H9 (cell line): ENCODE results near the gene TSC1. TPM values are rescaled to one million over a fixed set of nuclear protein-coding genes. Genes with fewer than 3 reads are reported as not detected.

Experiments
- DNase-seq: peaks from one replicate; pipeline ENCODE4 v3.0.0-alpha.2; 2017
- H2AFZ ChIP-seq: one replicate; pipeline ENCODE4 v1.6.1; 2013; ENCODE audit warnings: mild to moderate bottlenecking, low read length, control low read depth, moderate library complexity
- H2AK5ac ChIP-seq: 2 replicates; pipeline ENCODE4 v1.6.1; 2013; ENCODE audit warnings: low read length, control low read depth, mixed read lengths; ENCODE audit not compliant: insufficient read length
- H2BK120ac ChIP-seq: one replicate; pipeline ENCODE4 v1.6.1; 2013; ENCODE audit warnings: low read depth, mild to moderate bottlenecking, low read length, control low read depth, inconsistent platforms; ENCODE audit not compliant: poor library complexity, severe bottlenecking
- H2BK12ac ChIP-seq: 2 replicates; pipeline ENCODE4 v1.6.1; 2013; ENCODE audit warnings: low read length, control low read depth, mixed read lengths, low read depth; ENCODE audit not compliant: insufficient read length
- H2BK15ac ChIP-seq: 2 replicates; pipeline ENCODE4 v1.6.1; 2013; ENCODE audit warnings: low read depth, low read length, control low read depth
- H2BK20ac ChIP-seq: one replicate; pipeline ENCODE4 v1.6.1; 2013; ENCODE audit warnings: low read depth, mild to moderate bottlenecking, low read length, control low read depth, inconsistent platforms; ENCODE audit not compliant: poor library complexity, severe bottlenecking
- H2BK5ac ChIP-seq: 2 replicates; pipeline ENCODE4 v1.6.1; 2013; ENCODE audit warnings: low read length, control low read depth, mixed read lengths; ENCODE audit not compliant: insufficient read length
- H3K14ac ChIP-seq: 2 replicates; pipeline ENCODE4 v1.6.1; 2013; ENCODE audit warnings: low read length, control low read depth; ENCODE audit not compliant: insufficient read depth
- H3K18ac ChIP-seq: 2 replicates; pipeline ENCODE4 v1.6.1; 2013; ENCODE audit warnings: low read depth, mild to moderate bottlenecking, mixed read lengths, low read length, control low read depth; ENCODE audit not compliant: insufficient read length
- H3K23ac ChIP-seq: 2 replicates; pipeline ENCODE4 v1.6.1; 2013; ENCODE audit warnings: low read length, control low read depth, mixed read lengths, low read depth; ENCODE audit not compliant: insufficient read length
- H3K23me2 ChIP-seq: 2 replicates; pipeline ENCODE4 v1.6.1; 2013; ENCODE audit warnings: low read depth, mild to moderate bottlenecking, mixed read lengths, low read length, control low read depth; ENCODE audit not compliant: insufficient read length, poor library complexity, severe bottlenecking
- H3K27ac ChIP-seq: 2 replicates; pipeline ENCODE4 v1.5.1; 2013; ENCODE audit warnings: low read length, control low read depth, mixed read lengths, low read depth; ENCODE audit not compliant: insufficient read length
- H3K27me3 ChIP-seq: 2 replicates; pipeline ENCODE4 v1.6.1; 2013; ENCODE audit warnings: low read length, control low read depth, inconsistent platforms; ENCODE audit not compliant: insufficient read depth
- H3K4ac ChIP-seq: 2 replicates; pipeline ENCODE4 v1.6.1; 2013; ENCODE audit warnings: low read depth, mild to moderate bottlenecking, control low read depth, inconsistent platforms, low read length, moderate library complexity
- H3K4me1 ChIP-seq: 2 replicates; pipeline ENCODE4 v1.6.1; 2013; ENCODE audit warnings: low read length, control low read depth, inconsistent platforms; ENCODE audit not compliant: insufficient read depth
- H3K4me2 ChIP-seq: 2 replicates; pipeline ENCODE4 v1.6.1; 2013; ENCODE audit warnings: low read length, control low read depth, mixed read lengths; ENCODE audit not compliant: insufficient read length, insufficient read depth
- H3K56ac ChIP-seq: 2 replicates; pipeline ENCODE4 v1.6.1; 2013; ENCODE audit warnings: low read depth, mild to moderate bottlenecking, mixed read lengths, low read length, control low read depth; ENCODE audit not compliant: insufficient read length
- H3K79me1 ChIP-seq: 2 replicates; pipeline ENCODE4 v1.6.1; 2013; ENCODE audit warnings: low read depth, mild to moderate bottlenecking, moderate library complexity, low read length, control low read depth, inconsistent platforms; ENCODE audit not compliant: insufficient read depth, poor library complexity, severe bottlenecking
- H3K79me2 ChIP-seq: 2 replicates; pipeline ENCODE4 v1.6.1; 2013; ENCODE audit warnings: low read length, control low read depth, inconsistent platforms; ENCODE audit not compliant: insufficient read depth
- H3K9ac ChIP-seq: 2 replicates; pipeline ENCODE4 v1.6.1; 2013; ENCODE audit warnings: low read length, control low read depth, mixed read lengths; ENCODE audit not compliant: insufficient read length; ENCODE audit errors: extremely low read depth
- H3K9me3 ChIP-seq: one replicate; pipeline ENCODE4 v1.6.1; 2013; ENCODE audit warnings: low read depth, low read length, inconsistent platforms; ENCODE audit not compliant: control insufficient read depth
- H3T11ph ChIP-seq: one replicate; pipeline ENCODE4 v1.6.1; 2013; ENCODE audit warnings: mild to moderate bottlenecking, low read length, control low read depth, inconsistent platforms
- H4K20me1 ChIP-seq: one replicate; pipeline ENCODE4 v1.6.1; 2013; ENCODE audit not compliant: control insufficient read depth, insufficient read length, insufficient read depth
- H4K5ac ChIP-seq: 2 replicates; pipeline ENCODE4 v1.6.1; 2013; ENCODE audit warnings: low read depth, mild to moderate bottlenecking, mixed read lengths, low read length, control low read depth; ENCODE audit not compliant: insufficient read length
- H4K8ac ChIP-seq: replicated peaks from 2 replicates; pipeline ENCODE4 v1.6.1; 2013; ENCODE audit warnings: low read length, control low read depth, mixed read lengths, low read depth; ENCODE audit not compliant: insufficient read length
- H4K91ac ChIP-seq: 2 replicates; pipeline ENCODE4 v1.6.1; 2013; ENCODE audit warnings: low read depth, mild to moderate bottlenecking, moderate library complexity, mixed read lengths, low read length, control low read depth; ENCODE audit not compliant: insufficient read length
- H3K27ac Mint-ChIP-seq, 3 experiments: 2 replicates in 2 of 3; 3 replicates in 1 of 3; pipeline ENCODE4 v1.8.0; 2020 to 2021; ENCODE audit warnings: mixed read lengths in 3 of 3, mild to moderate bottlenecking in 1 of 3, moderate library complexity in 1 of 3
- H3K27me3 Mint-ChIP-seq: 2 replicates; pipeline ENCODE4 v1.8.0; 2021; ENCODE audit warnings: low read depth, mild to moderate bottlenecking, moderate library complexity, mixed read lengths
- H3K36me3 Mint-ChIP-seq, 3 experiments: 2 replicates in 2 of 3; 3 replicates in 1 of 3; pipeline ENCODE4 v1.8.0; 2020 to 2021; ENCODE audit warnings: low read depth in 3 of 3, mixed read lengths in 3 of 3; ENCODE audit not compliant: insufficient read depth in 1 of 3
- H3K4me1 Mint-ChIP-seq, 2 experiments: 2 replicates each; pipeline ENCODE4 v1.8.0; 2020; ENCODE audit warnings: mixed read lengths in 2 of 2
- H3K4me3 Mint-ChIP-seq, 2 experiments: 2 replicates in 1 of 2; 3 replicates in 1 of 2; pipeline ENCODE4 v1.8.0; 2020 to 2021; ENCODE audit warnings: mild to moderate bottlenecking in 2 of 2, mixed read lengths in 2 of 2, moderate library complexity in 1 of 2
- H3K9me3 Mint-ChIP-seq, 2 experiments: 2 replicates in 1 of 2; 3 replicates in 1 of 2; pipeline ENCODE4 v1.8.0; 2020; ENCODE audit warnings: mild to moderate bottlenecking in 2 of 2, mixed read lengths in 2 of 2, moderate library complexity in 1 of 2
- CTCF ChIP-seq: fragments of 200-600 bp; sonication (generic); conservative IDR thresholded peaks from 3 replicates; pipeline ENCODE4 v1.8.0; 2021; ENCODE audit warnings: antibody characterized with exemption, mild to moderate bottlenecking
- WGBS: extraction: QIAGEN DNeasy Blood & Tissue Kit; methylation state at CpG from one replicate; pipeline ENCODE4 v1.1.7; 2013; ENCODE audit warnings: missing lambda C conversion rate, low lambda C conversion rate, mixed read lengths; ENCODE audit not compliant: insufficient read length; ENCODE audit errors: extremely low coverage; 5-methylcytosine and 5-hydroxymethylcytosine counted together
- total RNA-seq: library from RNA; stranded (reverse); gene quantifications from 2 replicates; pipeline ENCODE4 v1.2.1, GENCODE V29; 2021

TSC1 gene
- total RNA-seq, 1 experiment from 2014 or later: 32.7 TPM

DNA sequence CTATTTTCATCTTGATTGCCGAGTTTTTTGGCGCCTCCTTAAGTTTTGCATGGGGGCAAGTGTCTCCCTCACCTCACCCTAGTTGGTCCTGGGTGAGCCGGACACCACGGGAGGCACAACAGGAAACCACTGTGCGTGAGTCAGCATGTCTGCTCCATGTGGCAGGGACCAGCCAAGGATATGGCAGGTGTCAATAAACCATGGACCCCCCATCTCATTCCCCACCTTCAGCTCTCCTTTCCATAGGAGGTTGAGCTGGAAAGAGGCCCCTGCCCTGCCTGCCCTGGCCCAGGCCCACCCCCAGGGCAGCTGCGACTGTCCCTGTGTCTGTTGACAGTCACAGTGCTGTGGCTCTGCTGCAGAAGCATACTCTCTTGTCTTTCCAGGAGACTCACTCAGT is 62.6 kb downstream of the TSC1 start:
- TF ChIP-seq CTCF: no peak
- Histone ChIP-seq H3K18ac (no peak overlapping the region), H3K79me1 (no peaks in the 10 kb centered on the region)

More for the DNA sequence above, 62.6 kb downstream of the TSC1 start:
- Mint-ChIP-seq H3K27me3 (peaks cover 28% of the 10 kb centered on the region), H3K4me1 (peaks cover 0 to 8% of the 10 kb centered on the region in 2 experiments; a peak in 1 of 4 replicates), H3K36me3 (no peaks in the 10 kb centered on the region), H3K27ac (no peak overlapping the region; a peak in 1 of 7 replicates), H3K9me3 (no peaks in the 10 kb centered on the region), H3K4me3 (no peak overlapping the region)
- Histone ChIP-seq H3K4me2 (no peak overlapping the region), H2AFZ (no peak overlapping the region), H4K91ac (no peak overlapping the region), H2BK120ac (no peak overlapping the region), H3K79me2 (no peaks in the 10 kb centered on the region), H2BK15ac (no peak overlapping the region), H3K23me2 (peaks cover 4% of the 10 kb centered on the region), H2BK12ac (no peak overlapping the region), H3K9ac (no peak overlapping the region), H4K5ac (no peak overlapping the region), H3T11ph (no peak overlapping the region), H4K20me1 (no peaks in the 10 kb centered on the region), H3K27ac (no peak overlapping the region), H3K56ac (no peak overlapping the region), H4K8ac (no peak overlapping the region), H2AK5ac (no peak overlapping the region), H2BK5ac (no peak overlapping the region), H3K9me3 (no peaks in the 10 kb centered on the region), H3K27me3 (no peaks in the 10 kb centered on the region), H3K4ac (no peak overlapping the region), H3K4me1 (no peaks in the 10 kb centered on the region), H2BK20ac (no peak overlapping the region), H3K14ac (no peak overlapping the region; the same call in 1 of the 2 replicates), H3K23ac (no peak overlapping the region)
- no peak for DNase-seq
- no CpG with 5 or more reads among the region's 6 CpGs for WGBS
